RWPE2 (cell line): Measurements from ENCODE around the gene UBE2L3.

ENCODE experiments used
- ATAC-seq: fragments of 200-7000 bp; cut with Tn5 transposase; 3 replicates; pipeline ENCODE4 v1.9.1; 2021; ENCODE audit warnings: low read depth
- DNase-seq: peaks from one replicate; pipeline ENCODE4 v3.0.0-alpha.2; 2020; ENCODE audit warnings: low spot score
- H3K27ac ChIP-seq: fragments of 450-650 bp; 2 replicates; pipeline ENCODE4 v1.5.1; 2017; ENCODE audit warnings: mild to moderate bottlenecking; ENCODE audit not compliant: poor library complexity, severe bottlenecking
- H3K27me3 ChIP-seq: fragments of 250-450 bp; sonication (Bioruptor Pico); 2 replicates; pipeline ENCODE4 v1.5.1; 2021; ENCODE audit warnings: mild to moderate bottlenecking, moderate library complexity; ENCODE audit not compliant: insufficient read depth, poor library complexity, severe bottlenecking
- H3K36me3 ChIP-seq: fragments of 250-450 bp; sonication (Bioruptor Pico); 2 replicates; pipeline ENCODE4 v1.5.1; 2020; ENCODE audit warnings: low read depth, mild to moderate bottlenecking, moderate library complexity
- H3K4me1 ChIP-seq: fragments of 250-450 bp; sonication (Bioruptor Pico); 2 replicates; pipeline ENCODE4 v1.5.1; 2021; ENCODE audit warnings: mild to moderate bottlenecking, moderate library complexity; ENCODE audit not compliant: insufficient read depth, poor library complexity, severe bottlenecking
- H3K4me3 ChIP-seq: fragments of 250-450 bp; sonication (Bioruptor Pico); 2 replicates; pipeline ENCODE4 v1.5.1; 2021; ENCODE audit warnings: mild to moderate bottlenecking, moderate library complexity; ENCODE audit not compliant: severe bottlenecking
- H3K9me3 ChIP-seq: fragments of 250-450 bp; sonication (Bioruptor Pico); 2 replicates; pipeline ENCODE4 v1.5.1; 2021; ENCODE audit warnings: mild to moderate bottlenecking, moderate library complexity; ENCODE audit not compliant: severe bottlenecking
- CTCF ChIP-seq: fragments of 450-650 bp; IDR thresholded peaks from one replicate; pipeline ENCODE4 v1.5.1; 2017; ENCODE audit warnings: mild to moderate bottlenecking, moderate library complexity; ENCODE audit not compliant: poor library complexity, severe bottlenecking

UBE2L3 gene

DNA sequence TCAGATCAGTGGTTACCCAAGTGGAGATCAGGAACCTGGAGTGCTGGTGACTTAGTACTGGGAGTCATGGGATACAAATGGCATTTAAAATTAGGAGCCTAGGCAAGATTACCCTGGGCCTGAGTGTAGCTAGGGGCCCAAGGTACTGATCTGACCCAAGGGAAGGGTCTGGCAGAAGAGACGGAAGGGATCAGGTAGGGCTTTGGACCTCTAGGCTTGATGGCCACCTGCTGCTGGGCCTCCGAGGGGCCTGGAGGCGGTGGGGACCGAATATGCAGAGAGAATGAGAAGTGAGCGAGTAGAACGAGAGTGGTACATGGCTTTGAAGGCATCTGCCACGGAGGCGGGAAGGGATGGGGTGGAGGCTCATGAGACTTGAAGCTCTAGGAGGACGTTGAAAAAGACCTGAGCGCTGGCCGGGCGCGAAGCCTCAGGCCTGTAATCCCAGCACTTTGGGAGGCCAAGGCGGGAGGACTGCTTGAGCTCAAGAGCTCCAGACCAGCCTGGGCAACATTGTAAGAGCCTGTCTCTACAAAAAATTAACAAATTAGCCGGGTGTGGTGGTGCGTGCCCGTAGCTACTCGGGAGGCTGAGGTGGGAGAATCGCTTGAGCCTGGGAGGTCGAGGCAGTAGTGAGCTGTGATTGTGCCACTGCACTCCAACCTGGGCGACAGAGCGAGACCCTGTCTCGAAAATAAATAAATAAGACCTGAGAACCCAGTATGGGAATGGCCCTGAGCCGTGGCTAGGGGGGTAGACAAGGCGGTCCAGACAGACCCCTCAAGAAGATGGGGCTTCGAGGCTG lies 97.7 kb downstream of the UBE2L3 start:
- TF ChIP-seq CTCF: no peak
- Histone ChIP-seq H3K27ac (peak overlapping the region; percentile 64), H3K9me3 (no peaks in the 10 kb centered on the region), H3K4me3 (peak overlapping the region; percentile 58), H3K36me3 (peaks cover 12% of the 10 kb centered on the region), H3K4me1 (peaks cover 6% of the 10 kb centered on the region), H3K27me3 (no peaks in the 10 kb centered on the region)
- ATAC-seq (no peak), DNase-seq (no peak)

DNA sequence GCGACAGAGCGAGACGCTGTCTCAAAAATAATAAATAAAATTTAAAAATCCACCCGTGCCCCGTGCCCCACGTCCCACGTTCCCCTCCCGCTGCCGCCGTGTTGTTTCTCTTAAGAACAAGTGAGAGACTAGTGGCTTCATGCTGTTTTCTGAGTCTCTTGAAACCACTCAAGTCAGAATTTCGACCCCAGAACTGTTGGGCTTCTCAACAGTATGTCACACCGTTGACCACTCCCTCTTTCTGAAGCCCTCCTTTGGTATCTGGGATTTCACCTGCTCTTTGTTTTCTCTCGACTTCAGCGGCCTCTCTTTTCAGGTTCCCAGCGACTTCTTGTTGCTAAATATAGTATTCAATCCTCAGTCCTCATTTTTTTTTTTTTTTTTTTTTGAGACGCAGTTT lies 99.3 kb downstream of the UBE2L3 start:
- no peak for DNase-seq
- peak overlapping the region; percentile 64 for H3K27ac ChIP-seq

DNA sequence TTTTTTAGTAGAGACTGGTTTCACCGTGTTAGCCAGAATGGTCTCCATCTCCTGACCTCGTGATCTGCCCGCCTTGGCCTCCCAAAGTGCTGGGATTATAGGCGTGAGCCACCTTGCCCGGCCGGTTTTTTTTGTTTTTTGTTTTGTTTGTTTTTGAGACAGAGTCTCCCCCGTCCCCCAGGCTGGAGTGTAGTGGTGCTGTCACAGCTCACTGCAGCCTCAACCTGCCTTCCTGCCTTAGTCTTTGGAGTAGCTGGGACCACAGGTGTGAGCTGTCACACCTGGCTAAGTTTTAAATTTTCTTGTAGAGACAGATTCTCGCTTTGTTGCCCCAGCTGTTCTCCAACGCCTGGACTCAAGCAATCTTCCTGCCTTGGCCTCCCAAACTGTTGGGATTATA lies 101.5 kb downstream of the UBE2L3 start:
- no peaks in the 10 kb centered on the region for H3K9me3 ChIP-seq
- H3K27ac ChIP-seq: no peak overlapping the region
- DNase-seq (no peak), ATAC-seq (no peak)
- no peak for TF ChIP-seq CTCF
- peaks cover 48% of the 10 kb centered on the region for H3K36me3 ChIP-seq
- no peak overlapping the region for H3K4me3 ChIP-seq
- H3K4me1 ChIP-seq: peaks cover 6% of the 10 kb centered on the region
- H3K27me3 ChIP-seq: no peaks in the 10 kb centered on the region

More for the DNA sequence above, 99.3 kb downstream of the UBE2L3 start:
- no peak for ATAC-seq
- peak overlapping the region; percentile 58 for H3K4me3 ChIP-seq
- TF ChIP-seq CTCF: no peak
- no peaks in the 10 kb centered on the region for H3K9me3 ChIP-seq
- no peaks in the 10 kb centered on the region for H3K27me3 ChIP-seq
- peaks cover 27% of the 10 kb centered on the region for H3K36me3 ChIP-seq
- peaks cover 6% of the 10 kb centered on the region for H3K4me1 ChIP-seq

DNA sequence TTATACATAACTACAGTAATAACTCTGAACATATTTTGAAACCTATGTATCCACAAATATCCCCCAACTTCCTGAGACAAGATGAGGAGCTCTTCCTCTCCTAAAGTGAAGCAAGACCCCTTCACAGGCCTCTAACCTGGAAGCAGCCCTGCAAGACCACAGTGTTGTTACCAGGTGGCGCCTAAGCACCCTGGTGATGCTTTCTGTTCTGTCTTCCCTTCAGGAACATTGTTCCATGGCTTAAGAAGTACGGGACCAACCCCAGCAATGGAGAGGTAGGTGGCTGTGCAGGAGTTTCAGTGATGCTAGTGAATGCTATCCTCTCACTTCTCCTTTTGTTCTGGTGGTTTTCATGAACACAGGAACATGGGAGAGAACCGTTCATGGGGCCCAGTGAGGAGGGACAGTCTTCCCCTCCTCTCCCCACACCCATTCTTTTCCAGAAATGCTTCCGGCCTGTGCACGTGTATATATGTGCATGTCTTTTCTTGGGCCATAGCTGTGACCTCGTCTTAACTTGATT lies 104.7 kb downstream of the UBE2L3 start:
- ATAC-seq: no peak
- Histone ChIP-seq H3K36me3 (peaks cover 63% of the 10 kb centered on the region), H3K27me3 (no peaks in the 10 kb centered on the region), H3K4me3 (no peak overlapping the region), H3K4me1 (peaks cover 6% of the 10 kb centered on the region), H3K9me3 (no peaks in the 10 kb centered on the region), H3K27ac (no peak overlapping the region)
- DNase-seq: no peak
- no peak for TF ChIP-seq CTCF
